GM23338 (cell line): ENCODE results near the gene SESN1. TPM values are rescaled to one million over a fixed set of nuclear protein-coding genes. Genes with fewer than 3 reads are reported as not detected.

Experiments used
- ATAC-seq: fragments of 200-7000 bp; cut with Tn5 transposase; 3 replicates; pipeline ENCODE4 v1.9.1; 2020
- DNase-seq: peaks from one replicate; pipeline ENCODE4 v3.0.0-alpha.2; 2015; ENCODE audit warnings: low spot score
- H2AFZ ChIP-seq: fragments of 200-600 bp; sonication (generic); 2 replicates; pipeline ENCODE4 v1.8.0; 2016; ENCODE audit warnings: antibody characterized with exemption, mild to moderate bottlenecking, moderate library complexity
- H3F3A ChIP-seq: fragments of 200-600 bp; sonication (generic); replicated peaks from 2 replicates; pipeline ENCODE4 v1.8.0; 2017; ENCODE audit warnings: antibody characterized with exemption, mixed run types, low read depth
- H3K27ac ChIP-seq: fragments of 200-600 bp; sonication (generic); 2 replicates; pipeline ENCODE4 v1.6.1; 2016; ENCODE audit warnings: low read depth
- H3K27me3 ChIP-seq: fragments of 200-600 bp; sonication (generic); 2 replicates; pipeline ENCODE4 v1.8.0; 2016; ENCODE audit warnings: mild to moderate bottlenecking, mixed run types, moderate library complexity; ENCODE audit not compliant: insufficient read depth
- H3K36me3 ChIP-seq: fragments of 200-600 bp; sonication (generic); 2 replicates; pipeline ENCODE4 v1.8.0; 2016; ENCODE audit warnings: mild to moderate bottlenecking; ENCODE audit not compliant: insufficient read depth
- H3K4me1 ChIP-seq: fragments of 200-600 bp; sonication (generic); 2 replicates; pipeline ENCODE4 v1.8.0; 2016; ENCODE audit warnings: mild to moderate bottlenecking, moderate library complexity; ENCODE audit not compliant: insufficient read depth
- H3K4me2 ChIP-seq: fragments of 200-600 bp; sonication (generic); 2 replicates; pipeline ENCODE4 v1.7.1; 2017; ENCODE audit warnings: mixed run types
- H3K4me3 ChIP-seq: fragments of 200-600 bp; sonication (generic); 2 replicates; pipeline ENCODE4 v1.6.1; 2016; ENCODE audit warnings: mixed run types
- H3K79me2 ChIP-seq: fragments of 200-600 bp; sonication (generic); replicated peaks from 2 replicates; pipeline ENCODE4 v1.8.0; 2017; ENCODE audit warnings: mild to moderate bottlenecking; ENCODE audit not compliant: insufficient read depth
- H3K9me2 ChIP-seq: fragments of 200-600 bp; sonication (generic); 2 replicates; pipeline ENCODE4 v1.8.0; 2017; ENCODE audit not compliant: insufficient read depth
- H4K20me1 ChIP-seq: fragments of 200-600 bp; sonication (generic); replicated peaks from 2 replicates; pipeline ENCODE4 v1.8.0; 2017; ENCODE audit warnings: mild to moderate bottlenecking; ENCODE audit not compliant: insufficient read depth
- H3K27ac Mint-ChIP-seq: 2 replicates; pipeline ENCODE4 v1.8.0; 2020; ENCODE audit warnings: inconsistent platforms, mild to moderate bottlenecking, moderate library complexity, mixed read lengths
- H3K27me3 Mint-ChIP-seq: 3 replicates; pipeline ENCODE4 v1.8.0; 2022; ENCODE audit warnings: low read depth, mild to moderate bottlenecking, moderate library complexity, mixed read lengths, inconsistent platforms; ENCODE audit not compliant: insufficient read depth, poor library complexity
- H3K36me3 Mint-ChIP-seq: 3 replicates; pipeline ENCODE4 v1.8.0; 2021; ENCODE audit warnings: low read depth, mild to moderate bottlenecking, inconsistent platforms, moderate library complexity, mixed read lengths
- H3K4me1 Mint-ChIP-seq: 3 replicates; pipeline ENCODE4 v1.8.0; 2020; ENCODE audit warnings: mild to moderate bottlenecking, inconsistent platforms, mixed read lengths
- H3K4me3 Mint-ChIP-seq: 3 replicates; pipeline ENCODE4 v1.8.0; 2021; ENCODE audit warnings: moderate library complexity, mild to moderate bottlenecking, inconsistent platforms, mixed read lengths
- H3K9me3 Mint-ChIP-seq: 3 replicates; pipeline ENCODE4 v1.8.0; 2020; ENCODE audit warnings: moderate library complexity, mild to moderate bottlenecking, inconsistent platforms, mixed read lengths
- CREB1 ChIP-seq: fragments of 250-450 bp; sonication (Bioruptor Pico); IDR thresholded peaks from 2 replicates; pipeline ENCODE4 v1.5.0; 2020; ENCODE audit warnings: low read depth, mild to moderate bottlenecking, moderate library complexity
- CTCF ChIP-seq, 2 experiments: fragments of 200-600 bp in 1 of 2; sonication (generic) in 1 of 2; conservative IDR thresholded peaks; 2 replicates each; pipeline versions ENCODE4 v1.5.1 to v1.6.1; 2016 to 2017; ENCODE audit warnings: antibody characterized with exemption in 2 of 2, low read depth in 2 of 2, mild to moderate bottlenecking in 2 of 2, moderate library complexity in 1 of 2
- EZH2 ChIP-seq: fragments of 200-600 bp; sonication (generic); IDR thresholded peaks from one replicate; pipeline ENCODE4 v1.8.0; 2017; ENCODE audit warnings: antibody characterized with exemption, mild to moderate bottlenecking, low read depth; ENCODE audit not compliant: unreplicated experiment
- EZH2phosphoT487 ChIP-seq: fragments of 200-600 bp; sonication (generic); IDR thresholded peaks from one replicate; pipeline ENCODE4 v1.8.1; 2018; ENCODE audit warnings: antibody characterized with exemption; ENCODE audit not compliant: unreplicated experiment
- JUNB ChIP-seq: IDR thresholded peaks from one replicate; pipeline ENCODE4 v1.6.1; 2016; ENCODE audit warnings: antibody characterized with exemption; ENCODE audit not compliant: unreplicated experiment
- POLR2AphosphoS5 ChIP-seq: IDR thresholded peaks from 2 replicates; pipeline ENCODE4 v1.6.1; 2016; ENCODE audit warnings: antibody characterized with exemption, low read depth
- REST ChIP-seq: IDR thresholded peaks from one replicate; pipeline ENCODE4 v1.6.1; 2018; ENCODE audit warnings: antibody characterized with exemption; ENCODE audit not compliant: unreplicated experiment
- STAT1 ChIP-seq: IDR thresholded peaks from one replicate; pipeline ENCODE4 v1.6.1; 2016; ENCODE audit warnings: antibody characterized with exemption; ENCODE audit not compliant: unreplicated experiment
- ZNF114 ChIP-seq: fragments of 250-450 bp; sonication (Bioruptor Pico); IDR thresholded peaks from 2 replicates; pipeline ENCODE4 v1.5.0; 2020; ENCODE audit warnings: mild to moderate bottlenecking, moderate library complexity
- ZNF331 ChIP-seq: fragments of 250-450 bp; sonication (Bioruptor Pico); IDR thresholded peaks from 2 replicates; pipeline ENCODE4 v1.5.0; 2020; ENCODE audit warnings: low read depth, mild to moderate bottlenecking, moderate library complexity
- ZNF462 ChIP-seq: fragments of 250-450 bp; sonication (Bioruptor Pico); IDR thresholded peaks from 2 replicates; pipeline ENCODE4 v1.5.0; 2020; ENCODE audit warnings: mild to moderate bottlenecking, moderate library complexity
- polyA plus RNA-seq: library from polyadenylated mRNA; unstranded; fragments of >200 nt; fragmentation: Nextera tagmentation; extraction: Ambion mirVana; gene quantifications from 2 replicates; pipeline ENCODE4 v1.2.1, GENCODE V29; 2016
- total RNA-seq: library from RNA; depleted of rRNA; stranded (reverse); fragments of >200 nt; shearing (Covaris generic); gene quantifications from 2 replicates; pipeline ENCODE4 v1.2.3, GENCODE V29; 2014

Gene SESN1
- total and polyA plus RNA-seq, 2 experiments from 2014 or later = 26.2 to 36.4 TPM

GRCh38 chr6:109062767-109063352 lies 31.8 kb downstream of the SESN1 start:
- Histone ChIP-seq H4K20me1 (no peaks in the 10 kb centered on the region), H3K27ac (no peak overlapping the region), H3K79me2 (no peaks in the 10 kb centered on the region), H3K4me2 (no peak overlapping the region), H3K36me3 (no peaks in the 10 kb centered on the region), H3K4me3 (no peak overlapping the region), H2AFZ (no peak overlapping the region), H3K27me3 (no peaks in the 10 kb centered on the region), H3F3A (no peaks in the 10 kb centered on the region), H3K4me1 (no peaks in the 10 kb centered on the region), H3K9me2 (no peaks in the 10 kb centered on the region)
- Mint-ChIP-seq H3K27ac (no peak overlapping the region), H3K36me3 (no peaks in the 10 kb centered on the region), H3K27me3 (no peaks in the 10 kb centered on the region), H3K9me3 (no peaks in the 10 kb centered on the region), H3K4me1 (peaks cover 14% of the 10 kb centered on the region), H3K4me3 (no peak overlapping the region)
- no peak for TF ChIP-seq EZH2phosphoT487
- ATAC-seq = no peak
- no peak for DNase-seq

DNA sequence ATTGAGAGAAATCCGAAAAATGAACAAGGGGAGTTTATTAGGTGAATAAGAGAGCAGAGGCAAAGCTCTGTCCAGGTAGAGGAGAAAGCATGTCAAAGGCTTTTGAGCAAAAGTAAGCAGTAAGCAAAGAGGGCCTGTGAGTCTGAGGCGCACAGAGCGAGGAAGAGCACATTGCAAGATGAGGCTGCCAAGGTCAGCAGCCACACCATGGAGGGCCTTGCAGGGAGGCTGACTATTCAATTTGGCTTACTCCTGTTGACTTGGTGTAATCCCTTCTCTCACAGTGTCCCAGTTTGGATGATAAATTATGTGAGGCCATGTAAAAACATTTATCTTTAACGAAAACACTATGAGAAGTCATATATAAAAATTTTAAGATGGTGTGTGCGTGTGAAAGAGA lies 32.4 kb downstream of the SESN1 start:
- no peaks in the 10 kb centered on the region for H3K4me1 ChIP-seq
- Mint-ChIP-seq H3K27me3 (no peaks in the 10 kb centered on the region), H3K4me3 (no peak overlapping the region), H3K36me3 (no peaks in the 10 kb centered on the region), H3K27ac (no peak overlapping the region), H3K9me3 (no peaks in the 10 kb centered on the region), H3K4me1 (peaks cover 14% of the 10 kb centered on the region)
- H3K36me3 ChIP-seq = no peaks in the 10 kb centered on the region
- no peaks in the 10 kb centered on the region for H4K20me1 ChIP-seq
- no peak overlapping the region for H3K4me3 ChIP-seq
- no peak overlapping the region for H3K4me2 ChIP-seq
- no peaks in the 10 kb centered on the region for H3K9me2 ChIP-seq
- H2AFZ ChIP-seq = no peak overlapping the region
- H3K27me3 ChIP-seq = no peaks in the 10 kb centered on the region
- DNase-seq (no peak), ATAC-seq (no peak)
- no peaks in the 10 kb centered on the region for H3K79me2 ChIP-seq
- no peak overlapping the region for H3K27ac ChIP-seq
- H3F3A ChIP-seq = no peaks in the 10 kb centered on the region
- TF ChIP-seq STAT1 = no peak
- TF ChIP-seq JUNB = no peak
- no peak for TF ChIP-seq POLR2AphosphoS5
- no peak for TF ChIP-seq EZH2
- no peak for TF ChIP-seq ZNF462 (CRISPR knock-in tag)
- no peak for TF ChIP-seq CTCF (conservative IDR thresholded peaks at IDR 0.05; ENCODE audit: low read depth in 2 of 2)
- TF ChIP-seq REST = no peak
- no peak for TF ChIP-seq ZNF114 (CRISPR knock-in tag)
- TF ChIP-seq CREB1 = no peak
- no peak for TF ChIP-seq ZNF331 (CRISPR knock-in tag)
